Activated T-helper 2 cell treated with anti-CD3 and anti-CD28 coated beads, Interferon-gamma antibody, Interleukin-2, Interleukin-4, amounts not matched to agents 10 μg/mL and 5 μg/mL and 100 μg/mL, durations not matched to agents 14 hours and 24 hours and 36 hours (primary cell): ENCODE data around the gene SBNO1. TPM values are rescaled to one million over a fixed set of nuclear protein-coding genes. Genes with fewer than 3 reads are reported as not detected.
"Not testable (repeated sequence)": the region's sequence is repeated elsewhere in the genome, so short reads cannot be mapped to it uniquely, and the experiment has no call there.

Experiments used
- DNase-seq: peaks from one replicate; pipeline ENCODE4 v3.0.0; 2021; ENCODE audit warnings: low spot score
- H3K27ac Mint-ChIP-seq: one replicate; pipeline ENCODE4 v1.8.0; 2021; ENCODE audit warnings: mixed read lengths
- H3K27me3 Mint-ChIP-seq: one replicate; pipeline ENCODE4 v1.8.0; 2021; ENCODE audit warnings: low read depth, mixed read lengths
- H3K36me3 Mint-ChIP-seq: one replicate; pipeline ENCODE4 v1.8.0; 2021; ENCODE audit warnings: low read depth, mixed read lengths
- H3K4me1 Mint-ChIP-seq: one replicate; pipeline ENCODE4 v1.8.0; 2021; ENCODE audit warnings: low read depth, mixed read lengths
- H3K4me3 Mint-ChIP-seq: one replicate; pipeline ENCODE4 v1.8.0; 2021; ENCODE audit warnings: low read depth, mild to moderate bottlenecking, moderate library complexity, mixed read lengths
- H3K9me3 Mint-ChIP-seq: one replicate; pipeline ENCODE4 v1.8.0; 2021; ENCODE audit warnings: mixed read lengths
- intact Hi-C: fragments of 100-400 bp; cut with micrococcal nuclease; formaldehyde crosslinking; loops from one replicate; pipeline ENCODE4 v1.15.1; 2023
- total RNA-seq: library from RNA; stranded (reverse); gene quantifications from 2 replicates; pipeline ENCODE4 v1.2.3, GENCODE V29; 2022

SBNO1 gene
- total RNA-seq, 1 donor from 2014 or later, result 51.1 TPM

GRCh38 chr12:123358035-123358434, 6.6 kb downstream of the SBNO1 start:
- Mint-ChIP-seq H3K36me3 (peaks cover 12% of the 10 kb centered on the region), H3K27ac (no peak overlapping the region), H3K9me3 (no peaks in the 10 kb centered on the region), H3K4me1 (peaks cover 34% of the 10 kb centered on the region), H3K27me3 (no peaks in the 10 kb centered on the region), H3K4me3 (no peak overlapping the region)
- intact Hi-C loops, result no loop called here
- no peak for DNase-seq

GRCh38 chr12:123356159-123356670, 8.4 kb downstream of the SBNO1 start:
- no peak overlapping the region for H3K27ac Mint-ChIP-seq
- no peaks in the 10 kb centered on the region for H3K9me3 Mint-ChIP-seq
- no peak overlapping the region for H3K4me3 Mint-ChIP-seq
- H3K27me3 Mint-ChIP-seq, result no peaks in the 10 kb centered on the region
- intact Hi-C loops, result no loop called here
- peaks cover 26% of the 10 kb centered on the region for H3K36me3 Mint-ChIP-seq
- H3K4me1 Mint-ChIP-seq, result peaks cover 44% of the 10 kb centered on the region
- DNase-seq, result no peak

- no peak for DNase-seq
- peaks cover 30% of the 10 kb centered on the region for H3K36me3 Mint-ChIP-seq
- H3K4me1 Mint-ChIP-seq, result peaks cover 45% of the 10 kb centered on the region
- H3K27ac Mint-ChIP-seq, result peak overlapping the region; percentile 39
- no peaks in the 10 kb centered on the region for H3K27me3 Mint-ChIP-seq
- no peak overlapping the region for H3K4me3 Mint-ChIP-seq
- no peaks in the 10 kb centered on the region for H3K9me3 Mint-ChIP-seq
- intact Hi-C loops, result no loop called here
Observed at GRCh38 chr12:123354600-123354999, 10.0 kb downstream of the SBNO1 start.

GRCh38 chr12:123351349-123351748, 13.3 kb downstream of the SBNO1 start:
- no peaks in the 10 kb centered on the region for H3K9me3 Mint-ChIP-seq
- H3K36me3 Mint-ChIP-seq, result peaks cover 44% of the 10 kb centered on the region
- DNase-seq, result no peak
- H3K27ac Mint-ChIP-seq, result peak overlapping the region; percentile 11
- no peaks in the 10 kb centered on the region for H3K27me3 Mint-ChIP-seq
- H3K4me1 Mint-ChIP-seq, result peaks cover 34% of the 10 kb centered on the region
- intact Hi-C loops, result no loop called here
- no peak overlapping the region for H3K4me3 Mint-ChIP-seq

GRCh38 chr12:123346946-123347345, 17.7 kb downstream of the SBNO1 start:
- Mint-ChIP-seq H3K4me3 (no peak overlapping the region), H3K36me3 (peaks cover 60% of the 10 kb centered on the region), H3K9me3 (no peaks in the 10 kb centered on the region), H3K27ac (no peak overlapping the region), H3K27me3 (no peaks in the 10 kb centered on the region), H3K4me1 (peaks cover 7% of the 10 kb centered on the region)
- intact Hi-C loops, result no loop called here
- DNase-seq, result no peak

GRCh38 chr12:123344086-123344485, 20.6 kb downstream of the SBNO1 start:
- intact Hi-C loops, result no loop called here
- Mint-ChIP-seq H3K4me3 (no peak overlapping the region), H3K4me1 (peaks cover 1% of the 10 kb centered on the region), H3K27ac (no peak overlapping the region), H3K36me3 (peaks cover 62% of the 10 kb centered on the region), H3K27me3 (no peaks in the 10 kb centered on the region), H3K9me3 (no peaks in the 10 kb centered on the region)
- DNase-seq, result no peak

GRCh38 chr12:123337070-123337469, 27.6 kb downstream of the SBNO1 start:
- Mint-ChIP-seq H3K36me3 (peaks cover 58% of the 10 kb centered on the region), H3K4me1 (peaks cover 4% of the 10 kb centered on the region), H3K4me3 (no peak overlapping the region), H3K27me3 (no peaks in the 10 kb centered on the region), H3K9me3 (no peaks in the 10 kb centered on the region), H3K27ac (no peak overlapping the region)
- intact Hi-C loops, result no loop called here
- no peak for DNase-seq

- intact Hi-C loops, result no loop called here
- no peaks in the 10 kb centered on the region for H3K9me3 Mint-ChIP-seq
- no peak overlapping the region for H3K27ac Mint-ChIP-seq
- peaks cover 61% of the 10 kb centered on the region for H3K36me3 Mint-ChIP-seq
- H3K4me3 Mint-ChIP-seq, result no peak overlapping the region
- no peaks in the 10 kb centered on the region for H3K27me3 Mint-ChIP-seq
- H3K4me1 Mint-ChIP-seq, result peaks cover 4% of the 10 kb centered on the region
- no peak for DNase-seq
Observed at GRCh38 chr12:123336530-123336929, 28.1 kb downstream of the SBNO1 start.

- no peak overlapping the region for H3K4me3 Mint-ChIP-seq
- no peaks in the 10 kb centered on the region for H3K9me3 Mint-ChIP-seq
- intact Hi-C loops, result no loop called here
- H3K27ac Mint-ChIP-seq, result no peak overlapping the region
- peaks cover 62% of the 10 kb centered on the region for H3K36me3 Mint-ChIP-seq
- peaks cover 3% of the 10 kb centered on the region for H3K4me1 Mint-ChIP-seq
- H3K27me3 Mint-ChIP-seq, result no peaks in the 10 kb centered on the region
- DNase-seq, result no peak
Observed at GRCh38 chr12:123335490-123335889, 29.2 kb downstream of the SBNO1 start.

- no peaks in the 10 kb centered on the region for H3K4me1 Mint-ChIP-seq
- H3K27ac Mint-ChIP-seq, result no peak overlapping the region
- DNase-seq, result no peak
- peaks cover 59% of the 10 kb centered on the region for H3K36me3 Mint-ChIP-seq
- H3K9me3 Mint-ChIP-seq, result no peaks in the 10 kb centered on the region
- intact Hi-C loops, result no loop called here
- H3K27me3 Mint-ChIP-seq, result no peaks in the 10 kb centered on the region
- no peak overlapping the region for H3K4me3 Mint-ChIP-seq
Observed at GRCh38 chr12:123329799-123330198, 34.8 kb downstream of the SBNO1 start.

GRCh38 chr12:123319826-123320225, 44.8 kb downstream of the SBNO1 start:
- H3K27ac Mint-ChIP-seq, result no peak overlapping the region
- no peak for DNase-seq
- no peaks in the 10 kb centered on the region for H3K27me3 Mint-ChIP-seq
- intact Hi-C loops, result no loop called here
- no peaks in the 10 kb centered on the region for H3K4me1 Mint-ChIP-seq
- no peak overlapping the region for H3K4me3 Mint-ChIP-seq
- H3K9me3 Mint-ChIP-seq, result no peaks in the 10 kb centered on the region
- H3K36me3 Mint-ChIP-seq, result peaks cover 64% of the 10 kb centered on the region

- DNase-seq, result no peak
- intact Hi-C loops, result no loop called here
- H3K27me3 Mint-ChIP-seq, result no peaks in the 10 kb centered on the region
- H3K27ac Mint-ChIP-seq, result no peak overlapping the region
- no peaks in the 10 kb centered on the region for H3K9me3 Mint-ChIP-seq
- no peaks in the 10 kb centered on the region for H3K4me1 Mint-ChIP-seq
- H3K4me3 Mint-ChIP-seq, result no peak overlapping the region
- H3K36me3 Mint-ChIP-seq, result peaks cover 65% of the 10 kb centered on the region
Observed at GRCh38 chr12:123319273-123319672, 45.4 kb downstream of the SBNO1 start.

- DNase-seq, H3K4me1 Mint-ChIP-seq, H3K27me3 Mint-ChIP-seq, H3K27ac Mint-ChIP-seq, H3K9me3 Mint-ChIP-seq, intact Hi-C loops, H3K4me3 Mint-ChIP-seq: not testable (repeated sequence)
- peaks cover 69% of the 10 kb centered on the region for H3K36me3 Mint-ChIP-seq
Observed at GRCh38 chr12:123313046-123313445, 51.6 kb downstream of the SBNO1 start.

GRCh38 chr12:123306200-123306599, 58.4 kb downstream of the SBNO1 start:
- no peaks in the 10 kb centered on the region for H3K9me3 Mint-ChIP-seq
- intact Hi-C loops, result no loop called here
- no peak overlapping the region for H3K27ac Mint-ChIP-seq
- no peaks in the 10 kb centered on the region for H3K27me3 Mint-ChIP-seq
- no peak for DNase-seq
- no peaks in the 10 kb centered on the region for H3K4me1 Mint-ChIP-seq
- peaks cover 68% of the 10 kb centered on the region for H3K36me3 Mint-ChIP-seq
- H3K4me3 Mint-ChIP-seq, result no peak overlapping the region
